MCF 10A (cell line): ENCODE data around the gene CDKN1A. TPM values are rescaled to one million over a fixed set of nuclear protein-coding genes. Genes with fewer than 3 reads are reported as not detected.

Experiments used
- BruUV-seq: library from RNA; stranded (reverse); fragments of 400-500 nt; replicated peaks from 2 replicates; lab custom pipeline; 2021; lab: Mats Ljungman, UMichigan
- CTCF ChIA-PET: fragments of 300-600 bp; sonication (Branson Sonifier 250); formaldehyde crosslinking; extraction: SDS; loops from one replicate; lab custom pipeline; 2021; ENCODE audit warnings: antibody characterized with exemption, inconsistent platforms; lab: Yijun Ruan, JAX
- POLR2A ChIA-PET: fragments of 300-600, 350-650 bp; sonication (Branson Sonifier 250); formaldehyde crosslinking; extraction: SDS; loops from one replicate; lab custom pipeline; 2020; ENCODE audit warnings: antibody characterized with exemption, inconsistent platforms; lab: Yijun Ruan, JAX
- DNase-seq: peaks from one replicate; pipeline ENCODE4 v3.0.0-alpha.2; 2018; ENCODE audit not compliant: unreplicated experiment
- H3K27ac Mint-ChIP-seq: one replicate; pipeline ENCODE4 v1.8.0; 2022; ENCODE audit warnings: mild to moderate bottlenecking, low read depth, mixed read lengths; ENCODE audit not compliant: unreplicated experiment
- H3K27me3 Mint-ChIP-seq: one replicate; pipeline ENCODE4 v1.8.0; 2022; ENCODE audit warnings: mixed read lengths; ENCODE audit not compliant: insufficient read depth, unreplicated experiment
- H3K36me3 Mint-ChIP-seq: one replicate; pipeline ENCODE4 v1.8.0; 2022; ENCODE audit warnings: mild to moderate bottlenecking, moderate library complexity, mixed read lengths; ENCODE audit not compliant: insufficient read depth, unreplicated experiment
- H3K4me1 Mint-ChIP-seq: one replicate; pipeline ENCODE4 v1.8.0; 2022; ENCODE audit warnings: mixed read lengths; ENCODE audit not compliant: insufficient read depth, unreplicated experiment
- H3K4me3 Mint-ChIP-seq: one replicate; pipeline ENCODE4 v1.8.0; 2022; ENCODE audit warnings: mild to moderate bottlenecking, moderate library complexity, mixed read lengths; ENCODE audit not compliant: unreplicated experiment
- H3K9me3 Mint-ChIP-seq: one replicate; pipeline ENCODE4 v1.8.0; 2022; ENCODE audit warnings: mixed read lengths; ENCODE audit not compliant: unreplicated experiment
- CTCF ChIP-seq: fragments of 200-600 bp; IDR thresholded peaks from one replicate; pipeline ENCODE4 v1.8.0; 2022; ENCODE audit warnings: antibody characterized with exemption, mild to moderate bottlenecking; ENCODE audit not compliant: unreplicated experiment
- intact Hi-C: fragments of 100-400 bp; cut with micrococcal nuclease; formaldehyde crosslinking; loops from 2 replicates; pipeline ENCODE4 v1.14.1; 2022
- total RNA-seq: library from RNA; stranded (reverse); gene quantifications from 2 replicates; pipeline ENCODE4 v1.2.3, GENCODE V29; 2022

The CDKN1A gene
- total RNA-seq, 1 experiment from 2014 or later = 407 TPM

GRCh38 chr6:36659271-36659670, 19.2 kb upstream of the CDKN1A start:
- intact Hi-C loops = no loop called here
- Mint-ChIP-seq H3K27me3 (peaks cover 12% of the 10 kb centered on the region), H3K36me3 (no peaks in the 10 kb centered on the region), H3K27ac (no peak overlapping the region), H3K4me1 (peaks cover 28% of the 10 kb centered on the region), H3K4me3 (no peak overlapping the region), H3K9me3 (no peaks in the 10 kb centered on the region)
- TF ChIP-seq CTCF = no peak
- POLR2A ChIA-PET = interaction anchor here (0.5 to 3.1 kb wide), 8 partner anchors 8 to 63 kb away, joined by 3 to 23 read pairs (median 6); partner anchors contain the start of gene CDKN1A
- no TSS peak for BruUV-seq
- CTCF ChIA-PET = interaction anchor here (1.2 to 1.8 kb wide), 2 partner anchors 8 to 36 kb away, joined by 4 to 5 read pairs; no protein-coding TSS in a partner anchor
- peak; percentile 82 for DNase-seq

GRCh38 chr6:36660771-36661471, 17.6 kb upstream of the CDKN1A start:
- Mint-ChIP-seq H3K36me3 (no peaks in the 10 kb centered on the region), H3K27ac (no peak overlapping the region), H3K27me3 (no peaks in the 10 kb centered on the region), H3K4me3 (no peak overlapping the region), H3K4me1 (peaks cover 28% of the 10 kb centered on the region), H3K9me3 (no peaks in the 10 kb centered on the region)
- no peak for TF ChIP-seq CTCF
- ChIA-PET CTCF (interaction anchor here (1.8 kb wide), 1 partner anchor 10 kb away, joined by 5 read pairs; no protein-coding TSS in a partner anchor), POLR2A (interaction anchor here (0.9 to 3.1 kb wide), 3 partner anchors 16 to 66 kb away, joined by 4 to 23 read pairs (median 8); no protein-coding TSS in a partner anchor)
- intact Hi-C loops = no loop called here
- BruUV-seq = no TSS peak
- no peak for DNase-seq

GRCh38 chr6:36662380-36662779, 16.1 kb upstream of the CDKN1A start:
- H3K36me3 Mint-ChIP-seq = no peaks in the 10 kb centered on the region
- H3K27me3 Mint-ChIP-seq = no peaks in the 10 kb centered on the region
- no peak for DNase-seq
- no peak overlapping the region for H3K4me3 Mint-ChIP-seq
- H3K27ac Mint-ChIP-seq = no peak overlapping the region
- peaks cover 41% of the 10 kb centered on the region for H3K4me1 Mint-ChIP-seq
- POLR2A ChIA-PET = interaction anchor here (1.4 to 12.9 kb wide), 6 partner anchors 11 to 38 kb away, joined by 4 to 495 read pairs (median 9); partner anchors contain the start of gene CDKN1A
- CTCF ChIA-PET = interaction anchor here (1.7 to 1.8 kb wide), 3 partner anchors 8 to 18 kb away, joined by 6 to 9 read pairs (median 7); no protein-coding TSS in a partner anchor
- H3K9me3 Mint-ChIP-seq = no peaks in the 10 kb centered on the region
- no peak for TF ChIP-seq CTCF
- intact Hi-C loops = no loop called here
- no TSS peak for BruUV-seq

GRCh38 chr6:36662827-36663256, 15.7 kb upstream of the CDKN1A start:
- Mint-ChIP-seq H3K27me3 (no peaks in the 10 kb centered on the region), H3K27ac (no peak overlapping the region), H3K36me3 (no peaks in the 10 kb centered on the region), H3K4me1 (peaks cover 41% of the 10 kb centered on the region), H3K9me3 (no peaks in the 10 kb centered on the region), H3K4me3 (no peak overlapping the region)
- intact Hi-C loops = no loop called here
- peak; percentile 88 for DNase-seq
- no peak for TF ChIP-seq CTCF
- BruUV-seq = no TSS peak
- ChIA-PET POLR2A (interaction anchor here (0.8 to 12.9 kb wide), 7 partner anchors 10 to 39 kb away, joined by 3 to 495 read pairs (median 8); partner anchors contain the start of gene CDKN1A), CTCF (interaction anchor here (0.6 to 1.8 kb wide), 5 partner anchors 9 to 97 kb away, joined by 4 to 9 read pairs (median 6); no protein-coding TSS in a partner anchor)
